WTC11 (cell line): ENCODE measurements around the gene ERBB4. TPM values are rescaled to one million over a fixed set of nuclear protein-coding genes. Genes with fewer than 3 reads are reported as not detected.

ENCODE experiments used
- ATAC-seq: fragments of 200-7000 bp; cut with Tn5 transposase; 2 replicates; pipeline ENCODE4 v1.10.0; 2021; ENCODE audit warnings: mild to moderate bottlenecking, moderate library complexity
- CTCF ChIA-PET: fragments of 300-600 bp; sonication (Branson Sonifier 250); formaldehyde crosslinking; loops from one replicate; lab custom pipeline; 2021; ENCODE audit warnings: antibody characterized with exemption; lab: Charles Lee
- POLR2A ChIA-PET: fragments of 350-600 bp; sonication (Branson Sonifier 250); formaldehyde crosslinking; loops from one replicate; lab custom pipeline; 2021; ENCODE audit warnings: antibody characterized with exemption; lab: Charles Lee
- DNase-seq: peaks from one replicate; pipeline ENCODE4 v3.0.0; 2021; ENCODE audit warnings: low spot score
- H3K27ac Mint-ChIP-seq: 2 replicates; pipeline ENCODE4 v1.8.0; 2021; ENCODE audit warnings: mixed read lengths
- H3K27me3 Mint-ChIP-seq: 2 replicates; pipeline ENCODE4 v1.8.0; 2021; ENCODE audit warnings: low read depth, mild to moderate bottlenecking, moderate library complexity, mixed read lengths
- H3K36me3 Mint-ChIP-seq: 2 replicates; pipeline ENCODE4 v1.8.0; 2021; ENCODE audit warnings: mixed read lengths
- H3K4me1 Mint-ChIP-seq: 2 replicates; pipeline ENCODE4 v1.8.0; 2022; ENCODE audit warnings: mixed read lengths
- H3K4me3 Mint-ChIP-seq: 2 replicates; pipeline ENCODE4 v1.8.0; 2021; ENCODE audit warnings: mild to moderate bottlenecking, moderate library complexity, mixed read lengths
- H3K9me3 Mint-ChIP-seq: 2 replicates; pipeline ENCODE4 v1.8.0; 2021; ENCODE audit warnings: mixed read lengths
- ATF1 ChIP-seq: sonication (generic); formaldehyde crosslinking; IDR thresholded peaks from 2 replicates; pipeline ENCODE4 v1.8.1; 2023; ENCODE audit warnings: mild to moderate bottlenecking, moderate library complexity, missing genetic modification reagents
- CTCF ChIP-seq: fragments of 200-600 bp; IDR thresholded peaks from 2 replicates; pipeline ENCODE4 v1.8.0; 2022; ENCODE audit warnings: antibody characterized with exemption
- E2F4 ChIP-seq: sonication (generic); formaldehyde crosslinking; IDR thresholded peaks from 2 replicates; pipeline ENCODE4 v1.8.1; 2022; ENCODE audit warnings: low read depth, mild to moderate bottlenecking, moderate library complexity, missing genetic modification reagents, borderline replicate concordance
- EMX1 ChIP-seq: fragments of 250-450 bp; sonication (Bioruptor Pico); IDR thresholded peaks from 2 replicates; pipeline ENCODE4 v1.8.0; 2021; ENCODE audit warnings: mild to moderate bottlenecking
- ESRRA ChIP-seq: sonication (generic); formaldehyde crosslinking; IDR thresholded peaks from 2 replicates; pipeline ENCODE4 v1.8.1; 2022; ENCODE audit warnings: mild to moderate bottlenecking, missing genetic modification reagents, borderline replicate concordance
- FOXK1 ChIP-seq: sonication (generic); formaldehyde crosslinking; IDR thresholded peaks from 2 replicates; pipeline ENCODE4 v1.8.0; 2022; ENCODE audit warnings: mild to moderate bottlenecking, moderate library complexity, missing genetic modification reagents
- GABPB1 ChIP-seq: sonication (generic); formaldehyde crosslinking; IDR thresholded peaks from 2 replicates; pipeline ENCODE4 v1.8.1; 2023; ENCODE audit warnings: mild to moderate bottlenecking, missing genetic modification reagents
- IRF1 ChIP-seq: sonication (generic); formaldehyde crosslinking; IDR thresholded peaks from 2 replicates; pipeline ENCODE4 v1.8.0; 2023; ENCODE audit warnings: missing genetic modification reagents
- IRF2 ChIP-seq: sonication (generic); formaldehyde crosslinking; IDR thresholded peaks from 2 replicates; pipeline ENCODE4 v1.8.0; 2022; ENCODE audit warnings: low read depth, missing genetic modification reagents, borderline replicate concordance
- MAX ChIP-seq: sonication (generic); formaldehyde crosslinking; IDR thresholded peaks from 2 replicates; pipeline ENCODE4 v1.8.0; 2022; ENCODE audit warnings: mild to moderate bottlenecking, missing genetic modification reagents
- MXD4 ChIP-seq: fragments of 250-450 bp; sonication (Bioruptor Pico); IDR thresholded peaks from 2 replicates; pipeline ENCODE4 v1.8.0; 2021; ENCODE audit warnings: mild to moderate bottlenecking, moderate library complexity, borderline replicate concordance
- NFE2L1 ChIP-seq: sonication (generic); formaldehyde crosslinking; IDR thresholded peaks from 2 replicates; pipeline ENCODE4 v1.8.1; 2023; ENCODE audit warnings: missing genetic modification reagents
- STAT6 ChIP-seq: sonication (generic); formaldehyde crosslinking; conservative IDR thresholded peaks from 2 replicates; pipeline ENCODE4 v1.8.1; 2023; ENCODE audit warnings: mild to moderate bottlenecking, low read depth, missing genetic modification reagents, moderate library complexity
- TP53 ChIP-seq: sonication (generic); formaldehyde crosslinking; IDR thresholded peaks from 2 replicates; pipeline ENCODE4 v1.8.1; 2023; ENCODE audit warnings: mild to moderate bottlenecking, missing genetic modification reagents
- USF1 ChIP-seq: sonication (generic); formaldehyde crosslinking; IDR thresholded peaks from 2 replicates; pipeline ENCODE4 v1.8.0; 2022; ENCODE audit warnings: mild to moderate bottlenecking, missing genetic modification reagents
- ZMAT4 ChIP-seq: fragments of 250-450 bp; sonication (Bioruptor Pico); IDR thresholded peaks from 2 replicates; pipeline ENCODE4 v1.9.0; 2021; ENCODE audit warnings: mild to moderate bottlenecking
- ZNF121 ChIP-seq: sonication (generic); formaldehyde crosslinking; IDR thresholded peaks from 2 replicates; pipeline ENCODE4 v1.8.0; 2023; ENCODE audit warnings: missing genetic modification reagents
- ZNF232 ChIP-seq: sonication (generic); formaldehyde crosslinking; IDR thresholded peaks from 2 replicates; pipeline ENCODE4 v1.8.0; 2022; ENCODE audit warnings: mild to moderate bottlenecking, missing genetic modification reagents
- ZNF396 ChIP-seq: fragments of 250-450 bp; sonication (Bioruptor Pico); IDR thresholded peaks from 2 replicates; pipeline ENCODE4 v1.8.0; 2021; ENCODE audit warnings: mild to moderate bottlenecking, moderate library complexity, borderline replicate concordance
- ZNF512 ChIP-seq: sonication (generic); formaldehyde crosslinking; IDR thresholded peaks from 2 replicates; pipeline ENCODE4 v1.8.1; 2022; ENCODE audit warnings: missing genetic modification reagents, borderline replicate concordance
- total RNA-seq: library from RNA; stranded (reverse); gene quantifications from 3 replicates; pipeline ENCODE4 v1.2.3, GENCODE V29; 2021

ERBB4 gene
- total RNA-seq, 1 experiment from 2014 or later, result 1.6 TPM

GRCh38 chr2:211881449-211881848 lies 657.2 kb downstream of the ERBB4 start:
- 0 out of 2 replicates have a peak overlapping the region, but pooled peaks have one; percentile 65 for H3K27ac Mint-ChIP-seq
- CTCF ChIA-PET, result interaction anchor here (0.5 to 0.7 kb wide), 2 partner anchors 138 to 639 kb away, joined by 3 to 4 read pairs; no protein-coding TSS in a partner anchor
- DNase-seq (no peak), ATAC-seq (peak; percentile 73)
- peaks cover 10% of the 10 kb centered on the region; the same call in 1 of the 2 replicates for H3K9me3 Mint-ChIP-seq
- POLR2A ChIA-PET, result interaction anchor here (0.6 kb wide), 2 partner anchors 49 to 91 kb away, joined by 3 read pairs; no protein-coding TSS in a partner anchor
- no peak overlapping the region for H3K4me3 Mint-ChIP-seq
- H3K36me3 Mint-ChIP-seq, result no peaks in the 10 kb centered on the region
- H3K27me3 Mint-ChIP-seq, result no peaks in the 10 kb centered on the region
- TF ChIP-seq IRF2 (CRISPR knock-in tag), result no peak
- TF ChIP-seq E2F4 (CRISPR knock-in tag), result no peak
- no peak for TF ChIP-seq CTCF
- no peak for TF ChIP-seq STAT6 (CRISPR knock-in tag)
- TF ChIP-seq ATF1 (CRISPR knock-in tag), result no peak
- no peak for TF ChIP-seq TP53 (CRISPR knock-in tag)
- no peak for TF ChIP-seq IRF1 (CRISPR knock-in tag)
- H3K4me1 Mint-ChIP-seq, result peaks cover 18% of the 10 kb centered on the region

GRCh38 chr2:211879323-211879722 lies 659.3 kb downstream of the ERBB4 start:
- Mint-ChIP-seq H3K9me3 (peaks cover 10% of the 10 kb centered on the region; the same call in 1 of the 2 replicates), H3K36me3 (no peaks in the 10 kb centered on the region), H3K27me3 (no peaks in the 10 kb centered on the region), H3K4me3 (no peak overlapping the region), H3K27ac (no peak overlapping the region), H3K4me1 (peaks cover 18% of the 10 kb centered on the region)
- DNase-seq (no peak), ATAC-seq (no peak)
- no peak for TF ChIP-seq ZNF121 (CRISPR knock-in tag)
- TF ChIP-seq NFE2L1, result no peak
- TF ChIP-seq MXD4 (CRISPR knock-in tag), result no peak
- no peak for TF ChIP-seq TP53 (CRISPR knock-in tag)
- TF ChIP-seq USF1 (CRISPR knock-in tag), result no peak
- TF ChIP-seq ZNF512 (CRISPR knock-in tag), result no peak
- no peak for TF ChIP-seq ZMAT4 (CRISPR knock-in tag)
- no peak for TF ChIP-seq EMX1 (CRISPR knock-in tag)
- no peak for TF ChIP-seq ZNF232 (CRISPR knock-in tag)
- TF ChIP-seq FOXK1 (CRISPR knock-in tag), result no peak
- TF ChIP-seq GABPB1, result no peak
- TF ChIP-seq ESRRA (CRISPR knock-in tag), result no peak
- no peak for TF ChIP-seq MAX (CRISPR knock-in tag)
- no peak for TF ChIP-seq ZNF396
- ChIA-PET POLR2A (no interaction called here), CTCF (interaction anchor here (0.9 to 1.6 kb wide), 5 partner anchors 51 to 688 kb away, joined by 3 to 10 read pairs (median 6); no protein-coding TSS in a partner anchor)
